Mucosa of rectum (tissue), 2 donors: ENCODE measurements around the gene CRIP3.
A peak's percentile ranks its signal among the peaks of the same experiment; 100 is the strongest.

Source experiments
- H3K27ac ChIP-seq, 2 donors: one replicate each; pipeline ENCODE4 v1.7.0; 2013; ENCODE audit warnings: inconsistent platforms in 2 of 2, low read depth in 2 of 2, low read length in 2 of 2
- H3K27me3 ChIP-seq, 2 donors: one replicate each; pipeline ENCODE4 v1.7.0; 2013; ENCODE audit warnings: low read length in 2 of 2; ENCODE audit not compliant: control insufficient read depth in 2 of 2, insufficient read depth in 2 of 2
- H3K36me3 ChIP-seq, 2 donors: one replicate each; pipeline ENCODE4 v1.7.0; 2013; ENCODE audit warnings: low read length in 2 of 2; ENCODE audit not compliant: control insufficient read depth in 2 of 2, insufficient read depth in 2 of 2
- H3K4me1 ChIP-seq, 2 donors: one replicate each; pipeline ENCODE4 v1.7.0; 2013; ENCODE audit warnings: low read length in 2 of 2, mild to moderate bottlenecking in 1 of 2; ENCODE audit not compliant: control insufficient read depth in 2 of 2, insufficient read depth in 2 of 2
- H3K4me3 ChIP-seq, 2 donors: one replicate each; pipeline ENCODE4 v1.7.0; 2013; ENCODE audit warnings: low read length in 2 of 2
- H3K9ac ChIP-seq, 2 donors: one replicate each; pipeline ENCODE4 v1.7.0; 2013; ENCODE audit warnings: low read length in 2 of 2, low read depth in 1 of 2, mild to moderate bottlenecking in 1 of 2
- H3K9me3 ChIP-seq, 2 donors: one replicate each; pipeline ENCODE4 v1.7.0; 2013; ENCODE audit warnings: low read length in 2 of 2; ENCODE audit not compliant: control insufficient read depth in 2 of 2
- donor health status: healthy.
- donor health status: Normal muscosa, but diverticular disease.

The CRIP3 gene

GRCh38 chr6:43334466-43335095 is 26.0 kb upstream of the CRIP3 start:
- no peak overlapping the region for H3K9ac ChIP-seq
- H3K9me3 ChIP-seq, result no peaks in the 10 kb centered on the region
- H3K27me3 ChIP-seq, result no peaks in the 10 kb centered on the region
- H3K36me3 ChIP-seq, result peaks cover 13 to 19% of the 10 kb centered on the region in 2 donors
- H3K4me3 ChIP-seq, result no peak overlapping the region
- peaks cover 5 to 23% of the 10 kb centered on the region in 2 donors for H3K4me1 ChIP-seq
- H3K27ac ChIP-seq, result peak overlapping the region; percentile 27 to 49

GRCh38 chr6:43331891-43332290 is 23.3 kb upstream of the CRIP3 start:
- Histone ChIP-seq H3K9me3 (no peaks in the 10 kb centered on the region), H3K9ac (no peak overlapping the region), H3K27ac (no peak overlapping the region), H3K4me1 (peaks cover 5 to 23% of the 10 kb centered on the region in 2 donors), H3K36me3 (peaks cover 0 to 2% of the 10 kb centered on the region in 2 donors), H3K4me3 (no peak overlapping the region), H3K27me3 (no peaks in the 10 kb centered on the region)

GRCh38 chr6:43331470-43331869 is 22.8 kb upstream of the CRIP3 start:
- Histone ChIP-seq H3K9me3 (no peaks in the 10 kb centered on the region), H3K4me3 (no peak overlapping the region), H3K27me3 (no peaks in the 10 kb centered on the region), H3K4me1 (peaks cover 5 to 22% of the 10 kb centered on the region in 2 donors), H3K36me3 (peaks cover 0 to under 1% of the 10 kb centered on the region in 2 donors), H3K9ac (no peak overlapping the region), H3K27ac (no peak overlapping the region)

DNA sequence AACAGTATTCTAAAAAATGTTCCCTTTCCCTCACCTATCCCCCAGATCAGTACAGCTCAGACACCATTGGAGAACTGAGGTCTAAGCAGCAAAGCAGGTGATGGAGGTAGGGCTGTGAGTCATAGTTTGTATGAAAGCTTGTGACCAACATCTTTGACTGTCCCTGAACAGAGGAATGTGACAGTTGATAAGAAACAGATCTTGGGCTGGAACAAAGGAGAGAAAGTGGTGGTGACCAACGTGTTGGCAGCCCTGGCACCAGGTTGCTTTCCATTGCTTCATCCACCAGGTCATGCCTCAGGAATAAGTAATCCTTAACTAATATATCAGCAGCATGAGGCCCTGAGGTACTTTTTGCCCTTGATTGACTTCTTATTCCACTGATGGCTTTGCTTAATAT is 19.9 kb upstream of the CRIP3 start:
- Histone ChIP-seq H3K4me3 (no peak overlapping the region), H3K36me3 (no peaks in the 10 kb centered on the region), H3K27me3 (no peaks in the 10 kb centered on the region), H3K27ac (no peak overlapping the region), H3K4me1 (no peaks in the 10 kb centered on the region), H3K9me3 (no peaks in the 10 kb centered on the region), H3K9ac (no peak overlapping the region)

- H3K4me1 ChIP-seq, result no peaks in the 10 kb centered on the region
- H3K36me3 ChIP-seq, result no peaks in the 10 kb centered on the region
- H3K9me3 ChIP-seq, result no peaks in the 10 kb centered on the region
- no peak overlapping the region for H3K9ac ChIP-seq
- H3K27me3 ChIP-seq, result no peaks in the 10 kb centered on the region
- no peak overlapping the region for H3K4me3 ChIP-seq
- H3K27ac ChIP-seq, result no peak overlapping the region
Observed at GRCh38 chr6:43325876-43326275, 17.2 kb upstream of the CRIP3 start.

GRCh38 chr6:43318011-43318410 is 9.4 kb upstream of the CRIP3 start:
- no peak overlapping the region for H3K9ac ChIP-seq
- no peak overlapping the region for H3K4me3 ChIP-seq
- H3K9me3 ChIP-seq, result no peaks in the 10 kb centered on the region
- no peak overlapping the region for H3K27ac ChIP-seq
- H3K27me3 ChIP-seq, result no peaks in the 10 kb centered on the region
- H3K4me1 ChIP-seq, result peaks cover 0 to 8% of the 10 kb centered on the region in 2 donors
- no peaks in the 10 kb centered on the region for H3K36me3 ChIP-seq

DNA sequence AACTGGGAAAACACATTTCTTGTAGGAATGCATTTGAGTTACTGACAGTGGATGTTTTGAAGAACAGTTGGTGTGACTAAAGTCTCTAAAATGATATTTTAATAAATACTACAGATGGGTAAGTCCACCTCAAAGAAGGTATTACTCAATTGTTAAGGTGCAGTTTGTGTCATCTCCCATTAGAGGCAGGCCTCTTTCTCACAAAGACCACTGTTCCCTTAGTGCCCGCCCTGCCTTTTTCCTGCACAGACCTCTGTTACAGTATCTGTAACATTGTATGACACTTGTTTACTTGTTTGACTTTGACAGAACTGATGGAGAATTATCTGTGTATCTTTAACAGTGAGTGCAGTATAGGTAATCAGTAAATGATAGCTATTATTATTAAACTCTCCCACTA is 5.2 kb upstream of the CRIP3 start:
- no peaks in the 10 kb centered on the region for H3K9me3 ChIP-seq
- H3K27ac ChIP-seq, result no peak overlapping the region
- H3K4me1 ChIP-seq, result peaks cover 0 to 8% of the 10 kb centered on the region in 2 donors

DNA sequence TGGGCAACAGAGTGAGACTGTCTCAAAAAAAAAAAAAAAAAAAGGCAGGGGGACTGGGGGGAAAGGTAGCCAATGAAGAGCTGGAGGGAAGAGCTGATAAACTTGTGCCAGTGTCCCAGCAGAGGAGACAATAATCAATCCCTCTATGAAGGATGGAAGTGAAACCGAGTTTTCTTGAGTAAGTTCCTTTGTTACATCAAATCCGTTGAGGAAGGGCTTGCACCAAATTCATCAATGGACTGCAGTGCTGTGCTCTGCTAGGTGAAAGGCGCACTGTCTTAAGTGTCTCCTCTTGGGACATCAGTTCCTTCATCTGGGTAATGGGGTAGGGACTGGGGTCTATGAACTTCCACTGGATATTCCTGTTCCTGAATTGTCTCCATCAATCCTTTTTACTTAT is 3.0 kb upstream of the CRIP3 start:
- Histone ChIP-seq H3K27ac (no peak overlapping the region), H3K36me3 (no peaks in the 10 kb centered on the region), H3K27me3 (peaks cover 0 to 3% of the 10 kb centered on the region in 2 donors), H3K4me1 (peaks cover 4 to 7% of the 10 kb centered on the region in 2 donors), H3K9ac (no peak overlapping the region), H3K9me3 (no peaks in the 10 kb centered on the region), H3K4me3 (no peak overlapping the region)

More for the DNA sequence above, 5.2 kb upstream of the CRIP3 start:
- H3K27me3 ChIP-seq, result no peaks in the 10 kb centered on the region
- no peaks in the 10 kb centered on the region for H3K36me3 ChIP-seq
- no peak overlapping the region for H3K4me3 ChIP-seq
- no peak overlapping the region for H3K9ac ChIP-seq

DNA sequence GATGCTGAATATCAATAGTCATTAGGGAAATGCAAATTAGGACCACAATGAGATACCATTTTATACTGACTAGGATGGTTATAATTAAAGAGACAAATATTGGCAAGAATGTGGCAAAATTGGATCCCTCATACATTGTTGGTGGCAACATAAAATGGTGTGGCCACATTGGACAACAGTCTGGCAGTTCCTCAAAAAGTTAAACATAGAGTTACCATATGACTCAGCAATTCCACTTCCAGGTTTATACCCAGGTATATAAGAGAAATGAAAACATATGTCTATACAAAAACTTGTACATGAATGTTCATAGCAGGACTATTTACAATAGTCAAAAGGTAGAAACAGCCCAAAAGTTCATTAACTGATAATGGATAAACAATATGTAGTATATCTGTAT is 2.0 kb upstream of the CRIP3 start:
- Histone ChIP-seq H3K4me3 (no peak overlapping the region), H3K27me3 (peaks cover 0 to 3% of the 10 kb centered on the region in 2 donors), H3K36me3 (no peaks in the 10 kb centered on the region), H3K4me1 (peaks cover 0 to 4% of the 10 kb centered on the region in 2 donors), H3K9ac (no peak overlapping the region), H3K9me3 (no peaks in the 10 kb centered on the region), H3K27ac (no peak overlapping the region)

- Histone ChIP-seq H3K9me3 (no peaks in the 10 kb centered on the region), H3K4me3 (no peak overlapping the region), H3K4me1 (peaks cover 0 to 4% of the 10 kb centered on the region in 2 donors), H3K9ac (no peak overlapping the region), H3K36me3 (no peaks in the 10 kb centered on the region), H3K27ac (no peak overlapping the region), H3K27me3 (peaks cover 0 to 3% of the 10 kb centered on the region in 2 donors)
Observed at GRCh38 chr6:43310134-43310533, 1.5 kb upstream of the CRIP3 start.
